Fibroblast of the aortic adventitia (primary cell): ENCODE results near the gene RNU4-1. TPM values are rescaled to one million over a fixed set of nuclear protein-coding genes. Genes with fewer than 3 reads are reported as not detected.

Source experiments
- DNase-seq: peaks from one replicate; pipeline ENCODE4 v3.0.0-alpha.2; 2010; ENCODE audit warnings: low read depth
- H3K4me3 ChIP-seq: 2 replicates; pipeline ENCODE4 v1.5.1; 2011; ENCODE audit warnings: low read depth, mild to moderate bottlenecking, control low read depth, low read length, moderate library complexity
- total RNA-seq: library from RNA; depleted of rRNA; stranded (reverse); fragments of >200 nt; gene quantifications from 2 replicates; pipeline ENCODE4 v1.2.3, GENCODE V29; 2012; ENCODE audit warnings: low replicate concordance
- TF ChIP-seq, protein P1 (sequence below): IDR thresholded peaks from 2 replicates; pipeline ENCODE4 v1.5.1; 2011; ENCODE audit warnings: mild to moderate bottlenecking, low read length, control low read depth, inconsistent platforms; ENCODE audit not compliant: insufficient read depth

The RNU4-1 gene
- total RNA-seq, 1 donor: under 0.01 TPM

DNA sequence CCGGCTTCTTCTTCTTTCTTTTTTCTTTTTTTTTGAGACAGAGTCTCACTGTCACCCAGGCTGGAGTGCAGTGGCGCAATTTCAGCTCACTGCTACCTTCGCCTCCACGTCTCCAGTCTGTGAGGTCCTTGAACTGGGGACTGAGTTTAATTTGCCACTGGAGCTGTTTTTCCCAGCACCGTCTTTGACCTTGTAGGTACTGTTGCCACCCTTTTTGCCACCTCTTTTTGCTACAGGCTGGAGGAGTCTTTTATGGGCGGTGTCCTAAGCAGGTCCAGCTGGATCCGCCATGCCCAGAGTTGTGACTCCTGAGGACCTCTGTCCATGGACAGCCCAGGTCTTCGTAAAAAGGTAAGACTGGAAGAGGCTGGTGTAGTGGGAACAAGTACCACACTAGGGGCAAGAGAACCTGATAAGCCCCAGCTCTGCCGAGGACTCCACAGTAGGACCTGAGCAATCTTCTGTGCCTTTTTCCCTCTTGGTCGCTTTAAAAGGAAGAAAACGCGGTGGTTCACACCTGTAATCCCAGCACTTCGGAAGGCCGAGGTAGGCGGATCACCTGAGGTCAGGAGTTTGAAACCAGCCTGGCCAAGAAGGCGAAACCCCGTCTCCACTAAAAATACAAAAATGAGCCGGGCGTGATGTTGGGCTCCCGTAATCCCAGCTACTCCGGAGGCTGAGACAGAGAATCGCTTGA is 2.3 kb downstream of the RNU4-1 start:
- no peak for DNase-seq
- TF ChIP-seq, protein P1, sequence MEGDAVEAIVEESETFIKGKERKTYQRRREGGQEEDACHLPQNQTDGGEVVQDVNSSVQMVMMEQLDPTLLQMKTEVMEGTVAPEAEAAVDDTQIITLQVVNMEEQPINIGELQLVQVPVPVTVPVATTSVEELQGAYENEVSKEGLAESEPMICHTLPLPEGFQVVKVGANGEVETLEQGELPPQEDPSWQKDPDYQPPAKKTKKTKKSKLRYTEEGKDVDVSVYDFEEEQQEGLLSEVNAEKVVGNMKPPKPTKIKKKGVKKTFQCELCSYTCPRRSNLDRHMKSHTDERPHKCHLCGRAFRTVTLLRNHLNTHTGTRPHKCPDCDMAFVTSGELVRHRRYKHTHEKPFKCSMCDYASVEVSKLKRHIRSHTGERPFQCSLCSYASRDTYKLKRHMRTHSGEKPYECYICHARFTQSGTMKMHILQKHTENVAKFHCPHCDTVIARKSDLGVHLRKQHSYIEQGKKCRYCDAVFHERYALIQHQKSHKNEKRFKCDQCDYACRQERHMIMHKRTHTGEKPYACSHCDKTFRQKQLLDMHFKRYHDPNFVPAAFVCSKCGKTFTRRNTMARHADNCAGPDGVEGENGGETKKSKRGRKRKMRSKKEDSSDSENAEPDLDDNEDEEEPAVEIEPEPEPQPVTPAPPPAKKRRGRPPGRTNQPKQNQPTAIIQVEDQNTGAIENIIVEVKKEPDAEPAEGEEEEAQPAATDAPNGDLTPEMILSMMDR: no peak
- H3K4me3 ChIP-seq: peak overlapping the region; percentile 41

DNA sequence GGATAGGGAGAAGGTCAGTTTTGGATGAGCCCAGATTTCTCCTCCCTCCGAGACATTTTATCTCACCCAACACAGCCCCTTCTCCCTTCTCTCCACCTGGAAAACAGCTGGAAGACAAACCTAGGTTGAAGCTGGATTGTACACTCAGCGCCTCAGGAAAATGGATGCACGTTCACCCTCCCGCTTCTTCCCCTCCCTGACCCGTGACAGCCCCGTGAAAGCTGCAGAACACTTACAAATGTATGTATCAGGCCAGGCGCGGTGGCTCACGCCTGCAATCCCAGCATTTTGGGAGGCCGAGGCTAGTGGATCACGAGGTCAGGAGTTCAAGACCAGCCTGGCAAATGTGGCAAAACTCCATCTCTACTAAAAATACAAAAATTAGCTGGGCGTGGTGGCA is 5.5 kb downstream of the RNU4-1 start:
- TF ChIP-seq, protein P1: no peak
- DNase-seq: no peak
- no peak overlapping the region for H3K4me3 ChIP-seq

DNA sequence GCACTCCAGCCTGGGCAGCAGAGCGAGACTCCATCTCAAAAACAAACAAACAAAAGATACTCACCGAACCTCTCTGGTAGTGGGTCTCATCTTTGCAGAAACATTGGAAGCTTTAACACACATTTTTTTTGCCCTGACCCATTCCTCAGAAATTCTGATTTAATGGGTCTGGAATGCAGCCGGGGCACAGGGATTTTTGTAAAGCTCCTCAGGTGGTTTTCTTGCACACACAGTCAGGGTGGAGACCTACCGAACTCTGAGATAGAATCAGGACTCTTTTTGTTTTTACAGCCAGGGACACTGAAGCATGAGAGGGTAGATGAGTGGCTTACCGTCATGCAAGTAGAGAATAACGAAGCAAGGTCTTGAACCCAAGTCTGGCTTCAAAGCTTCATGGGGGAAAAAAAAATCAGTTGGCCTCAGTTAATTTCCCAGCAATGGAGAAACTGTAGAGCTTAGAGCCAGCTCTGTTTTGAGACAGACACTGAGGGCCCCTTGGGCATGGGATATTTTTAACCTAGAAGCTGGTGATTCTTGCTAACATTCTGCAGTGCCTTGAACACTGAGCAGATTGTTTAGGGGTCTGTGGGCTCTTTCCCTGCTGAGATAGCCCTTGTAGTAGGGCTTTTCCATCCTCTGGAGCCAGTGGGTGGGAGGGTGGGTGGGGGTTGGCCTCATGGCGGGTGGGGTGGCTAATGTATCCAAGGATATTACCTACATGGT is 6.1 kb downstream of the RNU4-1 start:
- TF ChIP-seq, protein P1: no peak
- no peak for DNase-seq
- no peak overlapping the region for H3K4me3 ChIP-seq

DNA sequence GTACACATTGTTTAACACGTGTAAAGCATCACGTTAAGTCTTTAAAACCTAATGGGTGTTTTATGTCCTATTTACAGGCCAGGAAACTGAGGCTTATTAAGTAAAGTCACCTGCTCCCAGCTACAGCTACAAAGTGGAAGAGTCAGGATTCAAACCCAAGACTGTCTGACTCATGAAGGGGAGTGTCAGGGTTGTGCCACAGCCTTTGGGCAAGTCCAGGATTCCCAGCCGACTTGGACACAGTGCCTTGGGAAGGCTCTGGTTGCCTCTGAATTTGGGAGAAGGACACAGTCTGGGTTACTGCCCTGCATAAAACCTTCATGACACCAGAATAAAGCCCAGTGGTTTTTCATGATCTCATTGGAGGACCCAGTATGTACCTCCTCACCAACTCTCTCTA is 8.7 kb downstream of the RNU4-1 start:
- TF ChIP-seq, protein P1: no peak

DNA sequence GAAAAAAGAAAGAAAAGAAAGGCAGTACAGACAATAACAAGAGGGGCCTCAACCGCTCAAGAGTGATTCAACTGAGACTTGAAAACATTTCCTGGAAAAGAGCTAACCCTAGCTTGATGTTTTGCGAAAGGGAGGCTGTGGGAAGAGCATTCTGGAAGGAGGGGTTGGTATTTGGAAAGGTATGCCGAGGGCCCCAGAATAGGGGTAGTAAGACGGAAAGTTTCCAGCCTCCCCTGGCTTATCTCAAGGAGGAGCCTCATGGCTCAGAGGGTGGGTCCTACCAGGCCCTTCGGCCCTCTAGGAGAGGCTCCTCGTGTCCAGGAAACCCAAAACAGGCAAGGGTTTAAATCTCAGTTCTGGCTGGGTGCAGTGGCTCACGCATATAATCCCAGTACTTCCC is 9.7 kb downstream of the RNU4-1 start:
- DNase-seq: peak; percentile 32
- no peak overlapping the region for H3K4me3 ChIP-seq
- TF ChIP-seq, protein P1: no peak

More for the DNA sequence above, 8.7 kb downstream of the RNU4-1 start:
- no peak overlapping the region for H3K4me3 ChIP-seq
- no peak for DNase-seq

DNA sequence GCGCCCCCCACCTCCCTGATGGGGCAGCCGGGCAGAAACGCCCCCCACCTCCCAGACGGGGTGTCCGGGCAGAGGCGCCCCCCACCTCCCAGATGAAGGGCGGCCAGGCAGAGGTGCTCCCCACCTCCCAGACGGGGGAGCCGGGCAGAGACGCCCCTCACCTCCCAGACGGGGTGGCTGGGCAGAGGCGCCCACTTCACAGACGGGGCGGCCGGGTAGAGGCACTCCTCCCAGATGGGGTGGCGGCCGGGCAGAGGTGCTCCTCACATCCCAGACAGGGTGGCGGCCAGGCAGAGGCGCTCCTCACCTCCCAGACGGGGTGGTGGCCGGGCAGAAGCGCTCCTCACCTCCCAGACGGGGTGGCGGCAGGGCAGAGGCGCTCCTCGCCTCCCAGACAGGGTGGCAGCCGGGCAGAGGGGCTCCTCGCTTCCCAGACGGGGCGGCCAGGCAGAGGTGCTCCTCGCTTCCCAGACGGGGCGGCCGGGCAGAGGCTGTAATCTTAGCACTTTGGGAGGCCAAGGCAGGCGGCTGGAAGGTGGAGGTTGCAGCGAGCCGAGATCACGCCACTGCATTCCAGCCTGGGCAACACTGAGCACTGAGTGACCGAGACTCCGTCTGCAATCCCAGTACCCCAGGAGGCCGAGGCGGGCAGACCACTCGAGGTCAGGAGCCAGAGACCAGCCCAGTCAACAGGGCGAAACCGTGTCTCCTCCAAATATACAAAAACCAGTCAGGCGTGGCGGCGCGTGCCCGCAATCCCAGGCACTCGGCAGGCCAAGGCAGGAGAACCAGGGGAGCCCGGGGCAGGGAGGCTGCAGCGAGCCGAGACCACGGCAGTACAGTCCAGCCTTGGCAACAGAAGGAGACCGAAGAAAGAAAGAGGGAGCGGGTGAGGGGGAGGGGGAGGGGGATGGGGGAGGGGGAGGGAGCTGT is 14.6 kb downstream of the RNU4-1 start:
- no peak for DNase-seq
- TF ChIP-seq, protein P1: no peak
- no peak overlapping the region for H3K4me3 ChIP-seq
